HG02852 (cell line): ENCODE data around the gene TMEM131.

Experiments used
- ATAC-seq: cut with Tn5 transposase; IDR thresholded peaks from one replicate; pipeline ENCODE4 v1.9.1; 2021; ENCODE audit warnings: mild to moderate bottlenecking, moderate library complexity; ENCODE audit not compliant: unreplicated experiment

Gene TMEM131

GRCh38 chr2:98020992-98021713 is 25.4 kb upstream of the TMEM131 start:
- no peak for ATAC-seq

GRCh38 chr2:98020516-98020915 is 24.8 kb upstream of the TMEM131 start:
- ATAC-seq: no peak

- no peak for ATAC-seq
Observed at GRCh38 chr2:98016908-98017670, 21.3 kb upstream of the TMEM131 start.

DNA sequence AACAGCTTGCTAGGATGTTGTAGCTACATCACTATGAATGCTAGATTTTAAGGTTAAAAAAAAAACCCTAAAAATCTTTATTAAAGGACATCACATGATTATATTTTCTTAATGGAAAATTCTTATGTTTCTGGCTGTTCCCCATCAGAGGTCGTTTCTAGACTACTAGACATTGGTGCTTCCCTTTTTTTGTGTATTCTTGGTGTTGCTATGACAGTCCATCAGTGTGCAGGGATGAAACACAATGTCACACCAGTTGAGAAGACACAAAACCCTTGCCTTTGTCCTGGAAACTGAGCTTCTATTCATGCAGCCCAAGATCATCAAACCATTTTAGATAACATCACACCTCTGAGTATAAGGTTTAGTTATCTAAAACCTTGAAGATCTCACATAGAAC is 19.9 kb upstream of the TMEM131 start:
- ATAC-seq: no peak

- no peak for ATAC-seq
Observed at GRCh38 chr2:98014379-98014778, 18.6 kb upstream of the TMEM131 start.

DNA sequence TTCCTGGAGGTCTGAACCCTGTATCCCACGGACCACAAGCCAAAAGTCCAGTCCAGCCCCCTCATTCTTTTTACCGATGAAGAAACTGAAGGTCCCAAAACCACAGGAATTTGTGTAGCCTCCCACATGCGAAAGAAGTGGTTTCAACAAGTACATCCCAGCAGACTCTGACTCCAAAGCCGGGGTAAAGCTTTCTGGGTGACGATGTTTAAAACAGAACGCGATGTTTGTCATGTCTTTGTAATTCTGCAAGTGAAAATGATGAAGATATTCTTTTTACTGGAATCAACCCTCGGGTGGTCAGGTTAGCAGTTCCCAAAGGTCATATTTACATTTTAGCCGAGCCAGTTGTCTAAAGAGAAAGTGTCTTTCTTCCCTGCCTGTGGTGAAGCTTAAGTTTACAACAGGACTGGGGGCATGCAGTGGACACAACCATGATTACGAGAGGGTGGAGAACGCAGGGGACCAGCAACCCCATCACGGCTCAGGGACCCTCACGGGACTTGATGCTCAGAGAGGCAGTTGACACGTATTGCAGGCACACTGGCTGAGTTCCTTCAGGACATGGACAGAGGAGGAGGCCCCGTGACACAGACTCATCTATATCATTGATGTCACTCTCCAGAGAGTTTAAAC is 17.8 kb upstream of the TMEM131 start:
- peak; percentile 34 for ATAC-seq

DNA sequence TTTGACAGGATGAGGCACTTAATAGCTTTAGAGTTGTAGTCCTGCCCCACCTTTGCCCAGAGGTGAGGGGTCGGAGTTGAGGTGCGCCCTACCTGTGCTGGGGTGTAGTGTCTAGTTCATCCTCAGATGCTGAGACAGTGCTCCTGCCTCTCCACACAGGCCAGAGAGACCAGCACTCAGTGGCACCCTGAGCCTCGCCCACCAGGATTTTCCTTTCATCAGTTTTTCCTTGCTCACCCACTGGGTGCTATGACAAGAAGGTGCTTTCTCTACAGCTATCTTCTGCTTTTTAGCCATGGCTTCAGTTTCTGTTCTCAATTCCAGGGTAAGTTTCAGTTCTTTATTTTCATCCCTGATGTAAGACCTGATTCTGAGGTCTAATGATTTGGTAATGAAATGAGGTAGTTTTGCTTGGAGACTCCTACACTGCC is 16.8 kb upstream of the TMEM131 start:
- ATAC-seq: peak; percentile 77

GRCh38 chr2:98009887-98010760 is 14.4 kb upstream of the TMEM131 start:
- no peak for ATAC-seq

DNA sequence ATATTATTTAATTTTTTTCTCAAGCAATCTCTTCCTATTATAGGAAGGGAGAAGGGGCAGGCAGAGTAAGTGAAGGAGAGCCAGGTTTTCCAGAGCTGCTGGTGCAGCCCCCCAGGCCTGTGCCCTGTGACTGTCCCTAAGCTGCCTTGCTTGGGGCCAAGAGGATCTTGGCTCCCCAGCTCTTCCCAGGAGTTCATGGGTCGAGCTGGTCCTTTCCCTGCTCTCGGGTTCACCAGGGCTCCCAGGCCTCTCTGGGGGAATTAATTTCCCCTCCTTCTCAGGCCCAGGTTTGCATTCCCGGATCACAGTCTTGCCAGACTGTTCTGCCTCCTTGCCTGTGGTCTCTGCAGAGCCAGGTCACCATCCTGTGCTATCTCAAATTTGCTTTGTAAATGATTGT is 12.7 kb upstream of the TMEM131 start:
- ATAC-seq: no peak

DNA sequence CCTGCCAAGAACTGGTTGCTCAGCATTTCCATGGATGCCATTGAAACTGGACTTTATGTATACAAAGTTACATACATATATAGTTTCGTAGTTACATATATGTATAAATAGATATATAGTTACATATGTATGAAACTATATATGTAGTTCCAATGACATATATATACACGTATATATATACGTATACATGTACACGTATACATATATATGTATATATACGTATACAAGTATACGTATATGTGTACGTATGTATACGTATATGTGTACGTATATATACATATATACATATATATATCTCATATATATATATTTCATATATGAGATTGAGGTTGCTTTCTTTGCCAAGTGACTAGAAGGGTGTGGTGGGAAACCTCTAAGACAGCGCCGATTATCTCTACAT is 10.6 kb upstream of the TMEM131 start:
- ATAC-seq: no peak

DNA sequence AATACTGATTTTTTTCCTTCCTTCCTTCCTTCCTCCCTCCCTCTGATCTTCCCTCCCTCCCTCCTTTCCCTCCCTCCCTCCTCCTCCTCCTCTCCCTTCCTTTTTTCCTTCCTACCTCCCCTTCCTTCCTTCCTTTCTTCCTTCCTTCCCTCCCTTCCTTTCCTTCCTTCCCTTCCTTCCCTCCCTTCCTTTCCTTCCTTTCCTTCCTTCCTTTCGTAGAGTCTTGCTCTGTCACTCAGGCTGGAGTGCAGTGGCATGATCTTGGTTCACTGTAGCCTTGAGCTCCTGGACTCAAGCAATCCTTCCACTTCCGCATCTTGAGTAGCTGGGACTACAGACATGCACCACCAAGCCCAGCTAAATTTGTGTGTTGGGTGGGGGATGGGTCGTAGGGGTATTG is 8.9 kb upstream of the TMEM131 start:
- ATAC-seq: no peak

GRCh38 chr2:98004047-98004446 is 8.3 kb upstream of the TMEM131 start:
- no peak for ATAC-seq

GRCh38 chr2:97999536-97999935 is 3.8 kb upstream of the TMEM131 start:
- ATAC-seq: no peak

GRCh38 chr2:97998431-97999005 is 2.8 kb upstream of the TMEM131 start:
- no peak for ATAC-seq

DNA sequence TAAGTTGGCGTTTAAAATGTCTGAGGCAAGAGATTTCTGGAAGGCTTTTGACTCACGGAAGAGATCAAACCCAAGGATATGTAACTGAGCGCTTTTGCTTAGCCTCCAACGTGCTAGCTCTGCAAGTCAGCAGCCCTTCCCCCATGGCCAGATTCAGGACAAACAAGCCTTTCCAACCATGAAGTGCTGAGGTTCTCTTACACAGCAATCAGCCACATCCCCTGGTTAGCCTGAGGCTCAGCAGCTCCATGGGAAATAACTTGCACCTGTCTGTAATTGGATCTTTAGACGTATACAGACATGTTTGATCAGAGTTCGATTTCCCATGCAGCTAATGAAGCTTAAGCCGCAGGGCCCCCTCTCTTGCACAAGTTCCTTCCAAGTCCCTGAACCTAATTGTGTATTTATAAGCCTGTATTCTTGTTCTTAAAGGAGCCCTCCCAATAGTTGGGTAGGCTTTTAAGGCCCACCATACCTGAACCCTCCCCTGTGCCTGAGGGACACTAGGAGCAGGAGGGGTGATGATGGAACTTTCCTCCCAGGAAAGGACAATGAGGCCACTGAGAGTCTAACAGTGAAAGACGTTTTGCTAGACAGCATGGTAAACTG is 2.1 kb upstream of the TMEM131 start:
- no peak for ATAC-seq

DNA sequence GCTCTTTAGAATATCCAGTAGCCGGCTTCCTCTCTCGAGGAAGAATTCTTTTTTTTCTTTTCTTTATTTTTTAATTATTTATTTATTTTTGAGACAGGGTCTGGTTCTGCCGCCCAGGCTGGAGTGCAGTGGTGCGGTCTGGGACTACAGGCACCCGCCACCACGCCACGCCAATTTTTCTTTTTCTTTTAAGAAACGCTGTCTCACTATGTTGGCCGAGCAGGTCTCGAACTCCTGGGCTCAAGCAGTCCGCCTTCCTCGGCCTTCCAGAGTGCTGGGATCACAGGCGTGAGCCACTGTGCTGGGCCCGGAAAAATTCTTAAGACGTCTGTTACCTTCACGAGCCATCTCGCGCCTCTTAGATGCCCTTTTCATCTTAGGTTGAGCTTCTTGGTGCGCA is 931 bp upstream of the TMEM131 start:
- ATAC-seq: no peak

- ATAC-seq: peak; percentile 35
Observed at GRCh38 chr2:97995026-97995733, 568 bp downstream of the TMEM131 start.

DNA sequence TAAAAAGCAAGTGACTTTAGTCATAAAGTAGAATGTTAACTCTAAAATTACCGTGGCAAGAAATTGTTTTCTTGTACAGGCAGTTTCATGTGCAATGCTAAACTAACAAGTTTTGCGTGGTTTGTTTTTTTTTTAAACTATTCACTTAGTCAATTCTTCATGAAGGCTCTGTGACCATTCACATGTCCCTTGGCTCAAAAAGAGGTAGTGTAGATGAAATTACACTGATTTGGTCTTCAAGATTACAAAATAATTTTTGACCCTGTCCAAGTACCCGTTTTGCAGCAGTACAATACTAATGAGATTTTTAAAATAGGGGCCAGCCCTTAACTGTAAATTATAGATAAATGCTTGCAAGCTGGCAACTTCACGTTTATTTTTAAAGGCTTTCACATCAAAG is 1.3 kb downstream of the TMEM131 start:
- ATAC-seq: no peak

DNA sequence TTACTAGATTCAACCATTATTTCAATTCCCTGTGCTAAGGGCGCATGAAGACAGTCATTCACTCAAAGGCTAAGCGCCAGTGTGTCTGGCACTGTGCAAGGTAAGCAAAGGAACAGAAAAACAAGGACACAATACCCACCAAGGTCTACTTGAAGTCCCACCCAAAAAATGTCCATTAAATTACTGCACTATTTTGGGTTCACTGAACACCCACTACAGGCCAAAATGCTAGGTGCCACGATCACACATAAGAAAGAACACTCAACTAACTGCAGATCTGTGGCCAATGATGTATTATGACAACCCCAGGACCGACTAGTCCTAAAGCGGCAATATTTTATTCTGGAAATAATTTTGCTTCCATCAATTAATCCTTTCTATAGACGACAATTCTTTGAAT is 1.8 kb downstream of the TMEM131 start:
- no peak for ATAC-seq
